Measurements from ENCODE around the gene NFE2L1.
A peak's percentile ranks its signal among the peaks of the same experiment; 100 is the strongest.
"Not testable (repeated sequence)": the region's sequence is repeated elsewhere in the genome, so short reads cannot be mapped to it uniquely, and the experiment has no call there.

The NFE2L1 gene

DNA sequence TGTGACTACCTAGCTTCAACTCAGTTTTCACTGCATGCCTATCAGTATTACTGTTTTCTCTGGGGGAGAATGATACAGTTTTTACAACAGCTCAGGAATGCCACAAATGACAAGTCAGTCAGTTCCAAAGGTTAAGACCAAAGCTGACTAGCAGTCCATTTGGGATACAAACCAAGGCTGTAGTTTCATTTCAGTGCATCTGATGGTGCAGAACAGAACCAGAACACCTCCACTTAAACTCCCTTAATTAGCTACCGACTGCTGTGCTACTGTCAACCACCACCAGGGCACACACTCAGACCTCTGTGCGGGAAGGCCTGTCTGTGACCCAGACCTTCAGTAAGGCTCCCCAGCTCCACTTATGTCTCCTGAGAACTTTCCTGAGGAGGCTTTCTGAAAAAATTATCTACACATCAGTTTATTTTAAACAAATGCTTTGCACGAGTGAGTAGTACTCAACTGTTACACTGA lies 20.4 kb downstream of the NFE2L1 start:
- Mint-ChIP-seq H3K36me3 (peaks cover 2% of the 10 kb centered on the region), H3K9me3 (no peaks in the 10 kb centered on the region), H3K4me1 (no peaks in the 10 kb centered on the region), H3K4me3 (no peak overlapping the region), H3K27ac (no peak overlapping the region), H3K27me3 (no peaks in the 10 kb centered on the region)

DNA sequence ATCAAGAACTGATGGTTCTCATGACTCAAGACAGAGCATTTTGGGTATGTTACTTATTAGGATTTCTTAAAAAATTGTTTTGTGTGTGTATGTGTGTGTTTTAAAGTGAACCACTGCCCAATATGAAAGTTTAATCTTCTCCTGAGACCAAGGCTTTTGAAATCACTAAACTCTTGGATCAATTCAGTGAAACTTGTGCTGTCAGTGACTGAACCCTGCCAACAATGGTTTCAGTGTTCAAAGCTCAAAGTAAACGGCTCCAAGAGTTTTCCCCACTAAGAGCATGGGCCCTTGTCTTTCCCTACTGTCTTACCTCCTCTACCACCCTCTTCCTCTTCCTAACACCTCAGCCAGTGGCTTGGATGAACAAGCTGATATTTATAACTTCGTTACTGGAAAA lies 22.0 kb downstream of the NFE2L1 start:
- Mint-ChIP-seq H3K4me1 (no peaks in the 10 kb centered on the region), H3K9me3 (no peaks in the 10 kb centered on the region), H3K27ac (no peak overlapping the region), H3K27me3 (no peaks in the 10 kb centered on the region), H3K4me3 (no peak overlapping the region), H3K36me3 (peaks cover 2% of the 10 kb centered on the region)

DNA sequence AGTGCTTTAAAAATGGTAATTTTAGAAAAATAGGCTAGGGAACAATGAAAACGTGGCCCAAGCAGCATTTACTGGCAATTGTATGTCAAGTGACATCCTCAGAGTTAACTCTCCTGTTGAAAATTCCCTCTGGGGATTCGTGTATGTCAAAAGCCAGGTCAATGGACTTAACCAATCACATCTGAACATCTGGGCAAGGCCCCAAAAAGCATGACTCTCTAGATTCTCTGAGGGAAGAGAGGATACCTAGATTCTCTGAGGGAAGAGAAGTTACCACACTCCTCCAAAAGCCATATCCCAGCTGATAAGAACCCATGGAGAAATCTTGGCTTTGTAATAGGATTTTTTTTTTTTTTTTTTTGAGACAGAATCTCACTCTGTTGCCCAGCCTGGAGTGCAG lies 23.5 kb downstream of the NFE2L1 start:
- peaks cover 2% of the 10 kb centered on the region for H3K36me3 Mint-ChIP-seq
- H3K27ac Mint-ChIP-seq: no peak overlapping the region
- H3K9me3 Mint-ChIP-seq: no peaks in the 10 kb centered on the region
- no peaks in the 10 kb centered on the region for H3K27me3 Mint-ChIP-seq
- H3K4me1 Mint-ChIP-seq: no peaks in the 10 kb centered on the region
- H3K4me3 Mint-ChIP-seq: no peak overlapping the region

DNA sequence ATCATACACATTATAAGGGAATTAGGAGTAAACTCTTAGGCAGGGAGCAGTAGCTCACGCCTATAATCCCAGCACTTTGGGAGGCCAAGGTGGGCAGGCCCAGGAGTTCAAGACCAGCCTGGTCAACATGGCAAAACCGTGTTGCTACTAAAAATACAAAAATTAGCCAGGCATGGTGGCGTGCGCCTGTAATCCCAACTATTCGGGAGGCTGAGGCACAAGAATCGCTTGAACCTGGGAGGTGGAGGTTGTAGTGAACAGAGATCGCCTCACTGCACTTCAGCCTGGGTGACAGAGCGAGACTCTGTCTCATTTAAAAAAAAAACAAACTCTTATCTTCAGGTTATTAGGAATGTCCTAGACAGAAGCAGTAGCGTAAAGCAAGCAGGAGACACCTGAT lies 24.7 kb downstream of the NFE2L1 start:
- not testable (repeated sequence) for H3K9me3 Mint-ChIP-seq, H3K4me3 Mint-ChIP-seq, H3K36me3 Mint-ChIP-seq, H3K27ac Mint-ChIP-seq, H3K27me3 Mint-ChIP-seq, H3K4me1 Mint-ChIP-seq

DNA sequence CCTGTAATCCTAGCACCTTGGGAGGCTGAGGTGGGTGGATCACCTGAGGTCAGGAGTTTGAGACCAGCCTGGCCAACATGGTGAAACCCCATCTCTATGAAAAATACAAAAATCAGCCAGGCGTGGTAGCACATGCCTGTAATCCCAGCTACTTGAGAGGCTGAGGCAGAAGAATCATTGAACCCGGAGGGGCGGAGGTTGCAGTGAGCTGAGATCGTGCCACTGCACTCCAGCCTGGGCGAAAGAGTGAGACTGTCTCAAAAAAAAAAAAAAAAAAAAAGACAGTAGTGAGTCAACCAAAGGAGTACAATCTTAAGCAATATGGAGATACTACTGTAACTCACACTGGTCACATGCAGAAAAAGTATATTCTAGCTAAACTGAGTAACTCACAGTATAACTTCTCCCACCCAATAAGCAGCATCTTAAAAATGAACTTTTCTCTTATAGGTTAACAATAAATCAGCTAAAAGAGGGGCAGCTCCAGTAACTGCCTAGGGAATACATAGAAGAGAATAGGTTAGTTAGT lies 25.5 kb downstream of the NFE2L1 start:
- H3K9me3 Mint-ChIP-seq, H3K4me3 Mint-ChIP-seq, H3K36me3 Mint-ChIP-seq, H3K27me3 Mint-ChIP-seq, H3K4me1 Mint-ChIP-seq, H3K27ac Mint-ChIP-seq: not testable (repeated sequence)

DNA sequence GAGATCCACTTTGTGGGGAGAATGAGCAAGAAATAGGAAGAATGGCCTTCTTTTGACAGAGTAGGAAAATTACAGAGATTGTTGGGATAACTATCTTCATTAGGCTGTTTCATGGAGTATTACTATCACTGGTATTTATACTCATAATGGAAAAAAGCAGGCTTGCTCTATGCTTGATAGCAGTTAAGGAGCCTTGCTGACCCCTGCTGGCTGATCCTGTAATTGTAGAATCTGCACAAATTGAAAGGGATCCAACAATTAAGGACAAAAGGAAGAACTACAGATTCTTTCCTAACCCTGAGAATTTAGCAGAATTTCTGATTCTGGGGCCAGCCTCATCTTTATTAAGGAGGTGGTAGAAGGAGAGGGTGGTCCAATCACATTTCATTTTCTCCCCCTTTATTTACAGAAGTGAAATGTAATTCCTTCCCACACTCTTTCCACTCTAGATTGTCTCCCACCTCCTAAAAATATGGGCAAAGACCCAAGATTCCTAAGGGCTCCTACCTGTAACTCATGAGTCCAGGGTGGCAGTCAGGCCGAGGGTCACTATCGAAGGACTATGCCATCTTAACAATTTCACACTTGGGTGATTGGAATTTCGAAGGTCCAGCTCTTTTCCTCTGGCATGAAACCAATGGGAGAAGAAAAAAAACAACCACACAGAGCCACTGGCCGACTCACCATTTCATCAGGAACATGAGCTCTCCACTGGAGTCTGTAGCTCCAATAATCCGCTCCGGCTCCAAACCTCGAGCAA lies 26.3 kb downstream of the NFE2L1 start:
- Mint-ChIP-seq H3K4me3 (no peak overlapping the region), H3K9me3 (no peaks in the 10 kb centered on the region), H3K4me1 (no peaks in the 10 kb centered on the region), H3K27ac (no peak overlapping the region), H3K27me3 (no peaks in the 10 kb centered on the region), H3K36me3 (peaks cover 2% of the 10 kb centered on the region)

DNA sequence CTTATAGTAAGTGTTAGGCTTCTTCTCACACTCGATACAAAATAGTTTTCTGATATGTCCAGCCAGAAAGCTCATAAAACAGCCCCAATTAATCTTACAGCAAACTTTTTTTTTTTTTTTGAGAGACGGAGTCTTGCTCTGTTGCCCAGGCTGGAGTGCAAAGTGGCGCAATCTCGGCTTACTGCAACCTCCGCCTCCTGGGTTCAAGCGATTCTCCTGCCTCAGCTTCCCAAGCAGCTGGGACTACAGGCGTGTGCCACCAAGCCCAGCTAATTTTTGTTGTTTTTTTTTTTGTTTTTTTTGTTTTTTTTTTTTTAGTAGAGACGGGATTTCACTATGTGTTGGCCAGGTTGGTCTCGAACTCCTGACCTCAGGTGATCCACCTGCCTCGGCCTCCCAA lies 29.0 kb downstream of the NFE2L1 start:
- not testable (repeated sequence) for H3K4me1 Mint-ChIP-seq, H3K36me3 Mint-ChIP-seq, H3K27me3 Mint-ChIP-seq, H3K27ac Mint-ChIP-seq, H3K4me3 Mint-ChIP-seq, H3K9me3 Mint-ChIP-seq

DNA sequence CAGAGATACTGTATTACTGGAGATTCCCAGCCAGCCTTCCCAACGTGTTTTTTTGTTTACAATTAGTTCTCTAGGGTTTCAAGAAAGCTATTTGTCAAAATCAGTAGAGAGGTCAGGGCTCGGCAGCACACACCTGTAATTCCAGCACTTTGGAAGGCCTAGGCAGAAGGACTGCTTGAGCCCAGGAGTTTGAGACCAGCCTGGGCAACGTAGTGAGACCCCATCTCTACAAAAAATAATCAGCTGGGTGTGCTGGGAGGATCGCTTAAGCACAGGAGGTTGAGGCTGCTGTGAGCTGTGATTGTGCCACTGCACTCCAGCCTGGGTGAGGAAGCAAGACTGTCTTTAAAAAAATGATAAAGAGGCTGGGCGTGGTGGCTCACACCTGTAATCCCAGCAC lies 33.7 kb downstream of the NFE2L1 start:
- Mint-ChIP-seq H3K4me3 (no peak overlapping the region), H3K36me3 (no peaks in the 10 kb centered on the region), H3K27me3 (no peaks in the 10 kb centered on the region), H3K27ac (no peak overlapping the region), H3K9me3 (no peaks in the 10 kb centered on the region), H3K4me1 (peaks cover 11% of the 10 kb centered on the region)

DNA sequence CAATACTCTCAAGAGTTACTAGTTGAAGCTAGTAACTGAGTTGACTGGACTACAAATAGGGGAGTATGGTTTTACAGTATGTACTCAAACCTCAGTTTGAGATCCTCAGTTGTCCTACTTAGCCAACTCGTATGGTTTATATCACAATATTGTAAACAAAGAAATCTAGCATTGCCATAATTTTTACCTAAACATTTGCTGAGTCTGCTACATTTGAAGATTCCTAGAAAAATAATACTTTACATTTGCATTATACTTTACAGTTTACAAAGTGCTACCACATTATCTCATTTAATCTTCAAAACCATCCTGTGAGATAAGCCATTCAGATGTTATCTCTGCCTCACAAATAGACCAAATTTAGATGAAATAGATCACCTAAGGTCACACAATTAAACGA lies 36.8 kb downstream of the NFE2L1 start:
- Mint-ChIP-seq H3K9me3 (no peaks in the 10 kb centered on the region), H3K36me3 (no peaks in the 10 kb centered on the region), H3K4me3 (no peak overlapping the region), H3K27me3 (no peaks in the 10 kb centered on the region), H3K4me1 (peaks cover 11% of the 10 kb centered on the region), H3K27ac (no peak overlapping the region)

DNA sequence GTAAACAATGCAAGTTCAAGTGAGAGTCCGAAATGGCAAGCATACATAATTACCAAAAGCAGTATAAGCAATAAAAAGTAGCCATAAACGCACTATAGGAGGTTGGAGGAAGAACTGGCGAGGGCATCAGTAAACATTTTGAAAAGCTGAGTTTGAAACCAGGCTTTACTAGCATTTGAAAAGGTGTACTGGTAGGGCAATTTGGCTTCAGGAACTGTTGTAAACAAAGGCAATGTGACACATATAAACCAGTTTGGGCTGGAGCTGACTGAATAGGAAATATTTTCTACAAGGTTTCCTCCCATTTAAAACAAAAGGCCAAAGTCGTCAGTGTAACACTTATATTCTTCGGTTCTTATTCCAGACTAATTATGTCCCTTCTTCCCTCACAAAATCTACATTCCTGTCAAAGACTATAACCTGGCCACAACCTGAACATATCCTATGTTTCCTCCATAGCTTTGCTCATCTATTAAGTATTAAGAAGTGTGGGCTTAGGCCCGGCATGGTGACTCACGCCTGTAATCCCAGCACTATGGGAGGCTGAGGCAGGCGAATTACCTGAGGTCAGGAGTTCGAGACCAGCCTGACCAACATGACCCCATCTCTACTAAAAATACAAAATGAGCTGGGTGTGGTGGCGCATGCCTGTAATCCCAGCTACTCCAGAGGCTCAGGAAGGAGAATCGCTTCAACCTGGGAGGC lies 45.3 kb downstream of the NFE2L1 start:
- no peak overlapping the region for H3K4me3 Mint-ChIP-seq
- peaks cover 2% of the 10 kb centered on the region for H3K36me3 Mint-ChIP-seq

DNA sequence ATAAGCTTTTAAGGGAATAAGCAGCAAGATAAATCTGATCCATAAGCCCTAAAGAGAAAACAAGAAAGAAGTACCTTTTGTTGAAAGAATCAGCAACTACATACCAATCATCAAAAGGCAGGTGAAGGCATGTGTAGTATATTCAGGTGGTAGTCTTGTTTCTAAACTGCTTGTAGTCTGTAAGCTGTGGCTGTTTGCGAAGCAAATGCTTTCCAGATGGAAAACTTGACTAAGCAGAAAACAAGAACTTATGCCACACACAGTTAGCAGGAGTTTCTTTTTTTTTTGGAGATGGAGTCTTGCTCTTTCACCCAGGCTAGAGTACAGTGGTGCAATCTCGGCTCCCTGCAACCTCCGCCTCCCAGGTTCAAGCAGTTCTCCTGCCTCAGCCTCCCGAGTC lies 47.5 kb downstream of the NFE2L1 start:
- H3K27ac Mint-ChIP-seq: no peak overlapping the region
- H3K4me3 Mint-ChIP-seq: no peak overlapping the region
- peaks cover 7% of the 10 kb centered on the region for H3K4me1 Mint-ChIP-seq
- H3K36me3 Mint-ChIP-seq: peaks cover 2% of the 10 kb centered on the region
- no peaks in the 10 kb centered on the region for H3K9me3 Mint-ChIP-seq
- no peaks in the 10 kb centered on the region for H3K27me3 Mint-ChIP-seq

More for the DNA sequence above, 45.3 kb downstream of the NFE2L1 start:
- Mint-ChIP-seq H3K27me3 (no peaks in the 10 kb centered on the region), H3K27ac (no peak overlapping the region), H3K9me3 (no peaks in the 10 kb centered on the region), H3K4me1 (no peaks in the 10 kb centered on the region)

DNA sequence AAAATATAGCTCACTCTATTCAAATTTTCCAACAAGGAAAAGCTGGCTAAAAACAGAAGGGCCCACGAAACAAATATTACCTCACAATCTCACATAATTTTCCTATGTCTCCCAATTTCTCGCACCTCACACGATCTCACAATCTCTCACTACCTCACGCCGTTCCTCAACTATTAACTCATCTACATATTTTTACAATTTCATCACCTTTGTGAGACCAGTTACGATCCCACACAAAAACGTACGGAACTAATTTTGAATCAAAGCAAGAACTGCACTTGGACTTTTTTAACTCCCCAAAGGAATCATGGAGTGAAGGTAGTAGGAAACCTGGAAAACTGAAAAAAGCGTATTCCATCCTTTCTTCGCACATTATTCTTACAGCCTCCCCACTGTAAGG lies 52.0 kb downstream of the NFE2L1 start:
- Mint-ChIP-seq H3K27me3 (no peaks in the 10 kb centered on the region), H3K27ac (no peak overlapping the region), H3K4me1 (peaks cover 37% of the 10 kb centered on the region), H3K4me3 (peak overlapping the region; percentile 94), H3K36me3 (no peaks in the 10 kb centered on the region), H3K9me3 (no peaks in the 10 kb centered on the region)

DNA sequence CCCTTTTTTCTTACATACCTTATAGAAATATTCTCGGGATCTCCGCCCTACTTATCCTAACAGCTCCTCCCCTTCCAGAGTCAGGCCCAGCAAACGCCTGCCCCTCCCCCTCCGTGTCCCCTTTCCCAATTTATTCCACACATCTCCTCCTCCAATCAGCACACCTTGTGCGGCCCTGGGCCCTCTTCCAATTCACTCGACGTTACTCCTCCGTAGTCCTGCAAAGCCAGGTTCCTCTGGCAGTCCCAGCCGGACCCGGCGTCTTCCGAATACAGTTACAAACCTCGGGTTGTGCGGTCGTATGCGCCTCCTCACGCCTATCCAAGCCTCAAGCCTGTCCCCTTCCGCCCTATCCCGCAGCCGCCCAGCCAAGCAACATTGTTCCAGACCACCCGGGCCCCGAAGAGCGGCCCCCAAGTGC lies 52.4 kb downstream of the NFE2L1 start:
- Mint-ChIP-seq H3K9me3 (no peaks in the 10 kb centered on the region), H3K36me3 (no peaks in the 10 kb centered on the region), H3K27me3 (no peaks in the 10 kb centered on the region), H3K27ac (peak overlapping the region; percentile 79), H3K4me1 (peaks cover 37% of the 10 kb centered on the region), H3K4me3 (peak overlapping the region; percentile 94)

DNA sequence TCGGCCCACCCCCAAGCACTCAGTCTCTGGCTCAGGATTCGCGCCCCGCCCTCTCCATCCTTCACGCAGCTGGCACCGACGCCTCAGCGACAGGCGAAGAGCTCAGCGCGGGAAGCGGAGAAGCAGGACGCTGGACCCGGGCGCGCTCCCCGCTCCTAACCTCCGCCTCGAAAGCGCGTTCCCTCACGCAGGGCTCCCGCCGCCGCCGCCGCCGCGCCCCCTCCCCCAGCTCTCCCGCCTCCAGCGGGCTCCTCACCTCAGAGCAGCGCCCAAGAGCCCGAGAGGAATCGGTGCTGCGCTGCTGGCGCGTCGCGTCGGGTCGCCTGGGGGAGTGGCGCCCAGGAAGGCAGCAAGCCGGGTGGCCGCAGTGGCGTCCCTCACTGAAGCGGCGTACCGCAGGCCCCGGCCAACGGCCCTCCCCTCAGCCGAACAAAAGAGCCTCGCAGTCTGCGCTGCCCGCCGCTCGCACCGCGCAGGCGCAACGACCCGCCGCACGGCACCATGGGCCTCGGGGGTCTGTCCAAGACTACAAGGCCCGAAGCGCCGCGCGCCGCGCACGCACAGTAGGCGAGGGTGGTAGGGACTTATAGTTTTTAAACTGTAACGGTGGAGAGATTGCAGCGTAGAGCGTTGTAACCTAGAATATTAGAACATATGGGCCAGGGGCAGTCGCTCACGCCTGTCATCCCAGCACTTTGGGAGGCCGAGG lies 53.0 kb downstream of the NFE2L1 start, which contains the start of gene CBX1:
CBX1 (minus strand) TSS at position 467 of the 709 bp plus-strand sequence. CDS start 24,474 bp downstream, outside the sequence.
- Mint-ChIP-seq H3K36me3 (no peaks in the 10 kb centered on the region), H3K4me3 (peak within 1 kb of the TSS; percentile 94), H3K9me3 (no peaks in the 10 kb centered on the region), H3K27me3 (no peaks in the 10 kb centered on the region), H3K27ac (peak within 1 kb of the TSS; percentile 79), H3K4me1 (peaks cover 37% of the 10 kb centered on the region)

DNA sequence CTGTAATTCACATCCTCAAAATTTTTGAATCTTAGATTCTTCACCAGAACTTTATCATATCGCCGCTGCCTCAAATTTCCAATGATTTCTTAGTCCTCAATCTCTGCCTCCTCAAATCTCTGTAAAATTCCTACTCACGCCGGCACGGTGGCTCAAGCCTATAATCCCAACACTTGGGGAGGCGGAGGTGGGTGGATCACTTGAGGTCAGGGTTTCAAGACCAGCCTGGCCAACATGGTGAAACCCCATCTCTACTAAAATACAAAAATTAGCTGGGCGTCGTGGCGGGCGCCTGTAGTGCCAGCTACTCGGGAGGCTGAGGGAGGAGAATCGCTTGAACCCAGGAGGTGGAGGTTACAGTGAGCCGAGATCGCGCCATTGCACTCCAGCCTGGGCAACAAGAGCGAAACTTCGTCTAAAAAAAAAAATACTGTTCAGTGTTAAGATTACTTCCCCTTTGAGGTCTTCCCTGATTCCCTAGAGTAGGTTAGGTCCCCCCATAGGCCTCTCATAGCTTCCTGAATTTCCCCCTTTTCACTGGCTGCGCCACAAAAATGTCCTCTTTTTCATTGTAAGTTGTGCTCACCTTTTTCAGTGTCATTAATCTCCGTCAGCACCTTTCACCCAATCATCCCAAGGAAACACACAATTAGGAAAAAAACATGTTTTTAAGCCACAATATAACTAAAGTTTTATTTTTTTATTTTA lies 54.0 kb downstream of the NFE2L1 start:
- Mint-ChIP-seq H3K4me3 (peak overlapping the region; percentile 76), H3K4me1 (peaks cover 43% of the 10 kb centered on the region), H3K27ac (peak overlapping the region; percentile 70), H3K27me3 (no peaks in the 10 kb centered on the region), H3K9me3 (no peaks in the 10 kb centered on the region), H3K36me3 (no peaks in the 10 kb centered on the region)

All from activated naive CD4-positive, alpha-beta T cell treated with anti-CD3 and anti-CD28 coated beads, Interleukin-2, amount 50 U/mL, for 24 hours (primary cell).